GM12873 (cell line): ENCODE measurements around the gene EIF3I.

Experiments
- CTCF ChIP-seq: IDR thresholded peaks from 2 replicates; pipeline ENCODE4 v1.5.1; 2012; ENCODE audit warnings: low read depth, mild to moderate bottlenecking, moderate library complexity, low read length, control low read depth; ENCODE audit not compliant: insufficient read depth; ENCODE audit errors: missing control alignments

The EIF3I gene

GRCh38 chr1:32192220-32192948 lies 29.8 kb upstream of the EIF3I start:
- no peak for TF ChIP-seq CTCF

GRCh38 chr1:32194984-32195383 lies 27.2 kb upstream of the EIF3I start:
- no peak for TF ChIP-seq CTCF

- TF ChIP-seq CTCF: no peak
Measured at GRCh38 chr1:32195531-32195930, 26.7 kb upstream of the EIF3I start.

- no peak for TF ChIP-seq CTCF
Measured at GRCh38 chr1:32195972-32196823, 26.0 kb upstream of the EIF3I start.

- no peak for TF ChIP-seq CTCF
Measured at GRCh38 chr1:32197074-32197473, 25.1 kb upstream of the EIF3I start.

GRCh38 chr1:32197837-32198236 lies 24.4 kb upstream of the EIF3I start:
- no peak for TF ChIP-seq CTCF

GRCh38 chr1:32198237-32199042 lies 23.8 kb upstream of the EIF3I start:
- TF ChIP-seq CTCF: no peak
